ENCODE results near the gene ABCA4.

Gene ABCA4

GRCh38 chr1:94050675-94051074 lies 70.3 kb downstream of the ABCA4 start:
- no peak for DNase-seq (ENCODE audit: low read depth)

DNA sequence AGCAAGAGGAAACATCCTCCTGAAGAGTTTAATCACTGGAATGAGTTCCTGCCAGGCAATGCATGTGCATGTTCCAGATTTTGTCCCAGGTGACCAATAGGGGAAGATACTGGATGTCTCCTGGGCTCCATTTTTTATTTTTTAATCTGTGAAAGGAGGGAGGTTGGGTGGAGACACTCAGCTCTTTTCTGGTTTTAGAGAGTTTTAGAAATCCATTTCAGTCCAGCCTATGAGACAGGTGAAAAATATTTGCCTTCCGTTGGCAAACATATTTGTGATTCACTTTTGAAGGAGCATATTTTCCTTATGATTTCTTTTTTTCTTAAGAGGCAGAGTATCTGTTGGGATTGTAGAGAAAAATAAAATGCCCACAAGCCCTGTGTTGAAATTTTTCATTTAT lies 70.7 kb downstream of the ABCA4 start:
- peak; percentile 68 for DNase-seq (ENCODE audit: low read depth)

- no peak for DNase-seq (ENCODE audit: low read depth)
Measured at GRCh38 chr1:94049791-94050190, 71.2 kb downstream of the ABCA4 start.

DNA sequence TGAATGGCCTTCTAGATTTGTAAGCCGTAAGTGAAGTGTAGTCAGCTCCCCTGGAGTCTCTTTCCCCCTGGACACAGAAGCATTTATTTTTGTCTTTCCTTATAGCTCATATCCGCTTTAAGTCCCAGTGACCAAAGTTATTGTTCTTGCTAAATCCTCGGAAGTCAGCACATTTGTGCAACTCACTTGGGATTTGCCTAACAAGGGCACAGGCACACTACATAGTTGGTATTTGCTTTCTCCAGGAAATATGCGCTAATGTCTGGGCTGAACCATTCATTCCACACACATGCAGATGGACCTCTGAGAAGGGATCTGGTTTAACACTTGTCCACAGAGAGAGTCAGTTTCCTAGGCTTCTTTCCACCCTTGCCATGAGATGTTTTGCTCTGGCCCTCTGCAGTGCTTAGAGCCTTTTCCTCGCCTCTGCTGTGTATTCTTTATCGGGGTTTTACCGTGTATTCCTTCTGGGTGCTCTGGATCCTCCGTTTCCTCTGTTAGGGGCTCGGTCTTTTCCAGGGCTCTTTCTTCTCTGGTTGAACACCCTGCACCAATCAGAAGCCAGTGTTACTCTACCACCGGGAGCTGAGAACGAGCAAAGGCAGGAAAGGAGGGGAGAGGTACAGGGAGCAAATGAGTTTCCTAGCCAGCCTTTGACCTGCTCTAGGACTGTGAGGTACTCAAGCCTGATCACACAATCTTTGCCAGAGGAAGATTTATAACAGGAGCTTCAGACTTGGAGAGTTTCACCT lies 72.4 kb downstream of the ABCA4 start:
- no peak for DNase-seq (ENCODE audit: low read depth)

GRCh38 chr1:94047949-94048348 lies 73.0 kb downstream of the ABCA4 start:
- DNase-seq (ENCODE audit: low read depth): no peak

DNA sequence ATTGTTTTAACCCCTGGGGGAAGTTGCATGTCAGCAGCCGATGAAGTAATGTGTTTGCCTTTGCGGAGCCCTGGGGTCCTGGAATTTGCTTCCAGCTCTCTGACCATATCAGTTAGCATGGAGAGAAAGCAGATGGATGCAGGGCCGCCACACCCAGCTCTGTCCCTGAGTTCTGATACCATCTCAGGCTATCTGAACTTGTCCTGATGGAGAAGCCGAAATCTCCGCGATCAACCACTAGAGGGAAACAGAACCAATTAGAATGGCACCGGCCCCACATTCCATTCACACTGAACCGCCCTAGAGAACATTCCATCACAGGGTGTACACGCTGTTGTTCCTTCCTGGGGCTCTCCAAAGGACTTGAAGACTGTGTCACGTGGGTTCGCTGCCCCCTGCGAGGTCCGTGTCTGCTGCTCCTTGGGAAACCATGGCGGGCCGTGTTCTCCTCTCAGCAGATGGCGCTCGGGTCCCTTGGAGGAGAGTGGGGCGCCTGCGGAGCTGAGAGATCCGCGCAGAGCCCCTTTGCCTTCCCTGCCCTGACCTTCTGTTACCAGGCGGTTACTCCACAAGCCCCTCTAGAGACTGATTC lies 75.4 kb downstream of the ABCA4 start:
- peak; percentile 79 for DNase-seq (ENCODE audit: low read depth)

- DNase-seq (ENCODE audit: low read depth): no peak
Measured at GRCh38 chr1:94044891-94045290, 76.1 kb downstream of the ABCA4 start.

DNA sequence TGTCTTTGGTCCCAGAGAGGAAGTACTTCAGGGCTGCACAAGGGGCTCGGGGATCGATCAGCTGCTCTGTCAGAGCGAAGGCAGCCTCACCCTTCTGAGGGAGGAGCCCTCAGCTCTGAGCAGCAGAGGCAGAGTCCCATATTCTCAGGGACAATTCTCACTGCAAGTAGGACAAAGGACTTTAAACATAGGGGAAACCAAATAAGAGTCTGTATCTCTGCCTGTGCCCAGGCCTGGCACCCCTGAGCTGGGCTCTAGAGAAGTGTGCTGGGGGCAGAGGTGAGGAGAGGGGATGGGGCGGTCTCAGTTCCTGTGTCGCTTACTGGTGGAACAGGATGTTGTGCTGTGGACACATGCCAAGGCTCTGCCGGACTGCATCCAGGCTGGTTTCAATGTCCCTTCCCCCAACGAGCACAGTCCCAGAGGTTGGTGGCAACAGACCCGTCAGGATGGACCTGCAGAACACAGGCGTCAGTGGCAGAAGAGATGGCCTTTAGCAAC lies 76.6 kb downstream of the ABCA4 start:
- DNase-seq (ENCODE audit: low read depth): no peak

- DNase-seq (ENCODE audit: low read depth): no peak
Measured at GRCh38 chr1:94043738-94044289, 77.1 kb downstream of the ABCA4 start.

- no peak for DNase-seq (ENCODE audit: low read depth)
Measured at GRCh38 chr1:94042388-94042787, 78.6 kb downstream of the ABCA4 start.

DNA sequence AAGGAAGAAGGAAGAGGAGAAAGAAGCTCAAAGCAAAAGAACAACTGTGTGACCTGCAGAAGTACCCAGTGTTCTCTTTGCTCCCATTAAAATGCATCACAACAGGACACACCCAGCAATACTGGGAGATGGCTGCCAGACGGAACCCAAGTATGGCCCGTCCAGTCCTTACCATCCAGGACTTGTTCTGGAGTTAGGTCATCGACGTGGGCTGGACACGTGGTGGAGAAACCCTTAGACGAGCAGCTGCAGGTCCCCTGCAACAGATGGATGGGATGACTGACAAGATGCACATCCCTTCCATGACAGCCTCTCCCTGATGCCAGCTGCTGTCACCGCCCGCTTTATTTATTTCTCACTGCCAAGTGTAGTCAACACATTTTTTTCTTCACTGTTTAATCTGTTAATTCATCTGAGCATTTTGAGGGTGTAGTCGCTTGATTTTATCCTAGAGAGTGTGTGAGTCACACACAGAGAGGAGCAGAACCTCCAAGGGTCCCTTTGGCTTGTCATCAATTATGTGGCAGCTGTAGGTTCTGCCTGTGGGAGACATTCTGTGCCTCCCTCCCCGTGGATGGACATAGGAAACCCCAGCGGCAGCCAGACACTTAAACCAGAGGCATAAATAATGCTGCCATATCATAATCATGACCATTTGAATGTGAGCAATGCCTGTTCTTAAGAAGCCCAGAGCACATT lies 80.9 kb downstream of the ABCA4 start:
- no peak for DNase-seq (ENCODE audit: low read depth)

DNA sequence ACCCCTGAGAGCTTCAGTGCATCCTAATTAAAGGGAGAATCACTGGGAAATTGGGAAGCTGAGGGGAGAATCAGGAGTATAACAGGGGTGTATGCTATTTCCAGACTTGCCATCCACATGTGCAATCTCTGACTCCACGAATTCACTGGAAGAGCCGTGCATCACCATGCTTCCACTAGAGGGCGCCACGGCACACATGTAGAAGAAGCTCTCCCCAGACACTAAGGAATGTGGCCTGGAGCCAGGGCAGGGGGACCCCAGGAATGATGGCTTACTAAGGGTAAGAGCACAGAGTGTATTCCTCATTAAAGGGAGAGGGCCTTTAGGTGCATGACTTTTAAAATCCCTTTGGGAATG lies 81.5 kb downstream of the ABCA4 start:
- DNase-seq (ENCODE audit: low read depth): no peak

GRCh38 chr1:94038511-94038910 lies 82.4 kb downstream of the ABCA4 start:
- DNase-seq (ENCODE audit: low read depth): no peak

DNA sequence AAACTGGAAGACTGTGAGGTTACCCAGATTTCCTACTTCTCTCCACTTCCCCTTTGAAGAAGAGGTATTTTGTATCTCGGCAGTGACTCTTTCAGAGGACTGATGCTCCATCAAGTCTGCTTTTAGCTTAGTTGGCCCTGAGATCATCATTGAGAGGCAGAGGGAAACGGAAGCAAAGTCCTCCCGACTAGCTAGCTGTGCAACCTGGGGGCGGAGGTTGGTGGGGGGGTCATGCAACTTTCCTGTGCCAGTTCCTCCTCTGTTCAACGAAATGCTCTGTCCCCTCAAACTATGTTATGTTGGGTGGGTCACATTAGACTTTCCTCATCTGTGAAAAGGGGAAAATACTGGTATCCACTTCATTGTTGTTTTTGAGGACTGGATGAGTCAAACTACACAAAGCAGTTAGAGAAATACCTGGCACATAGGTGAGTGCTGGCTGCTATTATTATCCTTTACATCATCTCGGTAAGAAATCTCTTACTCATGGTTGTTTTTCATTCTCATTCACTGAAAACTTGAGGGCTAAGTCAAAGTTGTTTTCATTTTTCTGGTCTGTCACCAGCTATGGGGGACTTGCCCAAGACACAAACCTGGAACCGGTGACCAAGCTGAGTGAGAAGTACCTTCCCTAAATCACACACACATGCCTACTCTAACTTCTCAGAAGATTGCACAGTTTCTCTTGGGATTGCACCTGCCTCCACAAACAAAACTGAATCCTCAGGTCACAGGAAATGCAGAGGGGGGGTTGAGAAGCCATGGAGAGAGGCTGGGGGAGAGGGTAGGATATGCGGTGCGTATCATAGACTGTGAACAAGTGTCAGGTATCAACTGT lies 83.3 kb downstream of the ABCA4 start:
- no peak for DNase-seq (ENCODE audit: low read depth)

DNA sequence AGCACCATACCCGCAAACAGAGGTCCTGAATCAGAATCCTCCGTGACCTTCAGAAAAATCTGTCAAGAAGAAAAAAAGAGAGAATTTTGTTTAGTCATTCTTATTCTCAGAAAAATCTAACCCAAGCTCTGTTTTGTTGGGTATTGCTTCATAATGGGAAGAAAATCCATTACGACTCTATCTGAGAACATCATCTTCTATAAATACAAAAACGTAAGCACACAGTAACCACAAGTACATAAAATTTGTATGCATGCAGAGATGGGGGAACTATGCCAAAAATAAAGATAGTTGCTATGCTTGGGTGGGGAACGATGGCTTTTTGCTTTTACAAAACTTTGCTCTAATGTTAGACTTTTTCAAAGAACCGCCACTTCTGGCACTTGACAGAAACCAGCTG lies 84.2 kb downstream of the ABCA4 start:
- no peak for DNase-seq (ENCODE audit: low read depth)

GRCh38 chr1:94033849-94034248 lies 87.1 kb downstream of the ABCA4 start:
- no peak for DNase-seq (ENCODE audit: low read depth)

DNA sequence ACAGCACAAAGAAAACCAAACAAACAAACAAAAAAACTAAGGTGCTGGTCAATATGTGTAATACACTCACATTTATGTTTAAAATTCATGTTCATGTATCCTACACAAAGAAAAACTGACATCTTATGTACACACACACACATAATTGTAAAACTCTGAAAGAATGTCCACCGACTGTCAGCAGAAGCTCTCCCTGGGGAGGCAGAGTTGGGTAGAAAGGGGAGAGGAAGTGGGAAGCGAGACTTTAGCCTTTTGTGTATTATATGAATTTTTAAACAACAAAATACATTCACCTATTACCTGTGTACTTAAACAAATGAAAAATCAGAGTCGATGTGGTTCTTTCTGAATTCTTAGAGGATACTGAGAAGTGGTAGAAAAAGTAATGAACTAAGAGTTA lies 88.3 kb downstream of the ABCA4 start:
- DNase-seq (ENCODE audit: low read depth): no peak

- no peak for DNase-seq (ENCODE audit: low read depth)
Measured at GRCh38 chr1:94031591-94031990, 89.4 kb downstream of the ABCA4 start.

- no peak for DNase-seq (ENCODE audit: low read depth)
Measured at GRCh38 chr1:94031154-94031553, 89.8 kb downstream of the ABCA4 start.

DNA sequence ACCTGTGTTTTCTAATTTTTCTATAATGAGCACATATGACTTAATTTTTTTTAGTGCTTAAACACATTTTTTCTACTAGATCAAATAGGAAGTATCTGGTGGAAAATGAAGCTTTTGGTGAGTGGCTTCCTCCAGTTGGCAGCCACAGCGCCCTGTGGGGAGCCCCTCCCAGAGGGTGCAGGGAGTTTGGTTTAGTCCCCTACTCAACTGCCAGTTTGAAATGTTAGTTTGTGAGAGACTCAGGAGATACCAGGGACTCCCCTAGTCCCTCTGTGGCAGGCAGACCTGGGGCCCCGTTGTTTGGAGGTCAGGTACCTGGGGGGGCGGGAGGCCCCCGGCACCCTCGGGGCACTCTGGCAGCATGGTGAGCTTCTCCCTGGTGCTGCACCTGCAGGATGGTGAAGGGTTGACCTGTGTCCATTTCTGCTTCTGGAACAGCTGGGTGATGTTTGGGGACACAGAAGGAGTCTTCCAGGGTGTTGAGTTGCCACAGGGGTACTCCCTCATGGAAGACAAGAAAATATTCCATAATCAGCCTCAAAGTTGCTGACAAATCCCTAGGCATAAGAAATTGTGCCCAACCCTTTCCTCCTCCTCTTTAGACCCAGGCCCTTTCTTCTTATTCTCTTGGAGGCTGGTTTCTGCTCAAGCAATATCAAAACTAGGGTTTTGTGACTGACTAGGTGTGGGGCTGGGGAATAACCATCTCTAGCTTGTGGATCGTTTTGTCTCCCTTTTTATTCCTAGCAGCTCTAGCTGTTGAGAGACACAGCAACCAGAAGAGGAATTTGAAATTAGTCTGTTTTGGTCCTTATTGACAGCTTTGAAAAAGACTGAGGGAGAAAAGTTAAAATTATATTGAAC lies 91.6 kb downstream of the ABCA4 start:
- DNase-seq (ENCODE audit: low read depth): no peak
